Measurements from ENCODE around the gene POMP. TPM values are rescaled to one million over a fixed set of nuclear protein-coding genes. Genes with fewer than 3 reads are reported as not detected.

The POMP gene
- total RNA-seq, 2 experiments from 2014 or later, result 25.8 to 28.5 TPM

GRCh38 chr13:28659621-28659970 is 666 bp downstream of the POMP start:
- ATAC-seq (ENCODE audit: poor library complexity), result peak; percentile 53
- DNase-seq, result peak in 4 of 14 experiments; percentile 20 to 73 (median 70)
- peak overlapping the region; percentile 84 for H3K4me3 ChIP-seq (ENCODE audit: low read length)
- ChIA-PET CTCF (no interaction called here), POLR2A (interaction anchor here (0.6 to 3.3 kb wide), 8 partner anchors 12 to 1665 kb away, joined by 3 to 57 read pairs (median 5); partner anchors contain the start of genes LNX2 and SLC46A3)
- Mint-ChIP-seq H3K27ac (peak overlapping the region; percentile 99), H3K4me1 (ENCODE audit: low read depth) (peaks cover 72% of the 10 kb centered on the region), H3K4me3 (peak overlapping the region; percentile 98), H3K36me3 (ENCODE audit: low read depth) (peaks cover 61% of the 10 kb centered on the region), H3K9me3 (no peaks in the 10 kb centered on the region), H3K27me3 (no peaks in the 10 kb centered on the region)
- H3K27ac ChIP-seq (ENCODE audit: low read depth in 1 of 2, low read length in 2 of 2), result peak overlapping the region; percentile 92 to 95
- H3K27me3 ChIP-seq (ENCODE audit: control insufficient read depth in 1 of 2, insufficient read depth in 2 of 2, low read length in 2 of 2), result no peaks in the 10 kb centered on the region
- no peaks in the 10 kb centered on the region for H3K9me3 ChIP-seq (ENCODE audit: control insufficient read depth in 1 of 2, insufficient read depth in 1 of 2, low read length in 2 of 2)
- intact Hi-C loops (cut with DNase I, micrococcal nuclease), result loop anchor here (2.0 to 5.0 kb wide), 5 partner anchors 59 to 1487 kb away; partner anchors contain the start of genes PAN3 (in 2 of the 2), SLC46A3 (in 1 of the 2) and USP12 (in 1 of the 2)
- peaks cover 27% of the 10 kb centered on the region for H3K4me1 ChIP-seq (ENCODE audit: insufficient read depth, low read length)
- H3K36me3 ChIP-seq (ENCODE audit: insufficient read depth, low read length), result peaks cover 26% of the 10 kb centered on the region
- TF ChIP-seq, protein P1, sequence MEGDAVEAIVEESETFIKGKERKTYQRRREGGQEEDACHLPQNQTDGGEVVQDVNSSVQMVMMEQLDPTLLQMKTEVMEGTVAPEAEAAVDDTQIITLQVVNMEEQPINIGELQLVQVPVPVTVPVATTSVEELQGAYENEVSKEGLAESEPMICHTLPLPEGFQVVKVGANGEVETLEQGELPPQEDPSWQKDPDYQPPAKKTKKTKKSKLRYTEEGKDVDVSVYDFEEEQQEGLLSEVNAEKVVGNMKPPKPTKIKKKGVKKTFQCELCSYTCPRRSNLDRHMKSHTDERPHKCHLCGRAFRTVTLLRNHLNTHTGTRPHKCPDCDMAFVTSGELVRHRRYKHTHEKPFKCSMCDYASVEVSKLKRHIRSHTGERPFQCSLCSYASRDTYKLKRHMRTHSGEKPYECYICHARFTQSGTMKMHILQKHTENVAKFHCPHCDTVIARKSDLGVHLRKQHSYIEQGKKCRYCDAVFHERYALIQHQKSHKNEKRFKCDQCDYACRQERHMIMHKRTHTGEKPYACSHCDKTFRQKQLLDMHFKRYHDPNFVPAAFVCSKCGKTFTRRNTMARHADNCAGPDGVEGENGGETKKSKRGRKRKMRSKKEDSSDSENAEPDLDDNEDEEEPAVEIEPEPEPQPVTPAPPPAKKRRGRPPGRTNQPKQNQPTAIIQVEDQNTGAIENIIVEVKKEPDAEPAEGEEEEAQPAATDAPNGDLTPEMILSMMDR (IDR thresholded peaks at IDR 0.05), result no peak

GRCh38 chr13:28666897-28667488 is 8.1 kb downstream of the POMP start:
- peaks cover 96% of the 10 kb centered on the region for H3K36me3 Mint-ChIP-seq (ENCODE audit: low read depth)
- Histone ChIP-seq H3K9me3 (ENCODE audit: control insufficient read depth in 1 of 2, insufficient read depth in 1 of 2, low read length in 2 of 2) (no peaks in the 10 kb centered on the region), H3K36me3 (ENCODE audit: insufficient read depth, low read length) (peaks cover 97% of the 10 kb centered on the region), H3K27ac (ENCODE audit: low read depth in 1 of 2, low read length in 2 of 2) (no peak overlapping the region), H3K4me1 (ENCODE audit: insufficient read depth, low read length) (no peaks in the 10 kb centered on the region), H3K4me3 (ENCODE audit: low read length) (no peak overlapping the region), H3K27me3 (ENCODE audit: control insufficient read depth in 1 of 2, insufficient read depth in 2 of 2, low read length in 2 of 2) (no peaks in the 10 kb centered on the region)
- no peaks in the 10 kb centered on the region for H3K9me3 Mint-ChIP-seq
- TF ChIP-seq, protein P1 (IDR thresholded peaks at IDR 0.05), result no peak
- H3K4me1 Mint-ChIP-seq (ENCODE audit: low read depth), result peaks cover 54% of the 10 kb centered on the region
- DNase-seq (no peak), ATAC-seq (ENCODE audit: poor library complexity) (no peak)
- no peaks in the 10 kb centered on the region for H3K27me3 Mint-ChIP-seq
- H3K27ac Mint-ChIP-seq, result no peak overlapping the region
- H3K4me3 Mint-ChIP-seq, result no peak overlapping the region
- POLR2A ChIA-PET, result no interaction called here
- intact Hi-C loops (cut with DNase I, micrococcal nuclease), result loop anchor here in 1 of 2 experiments (10.0 kb wide), 1 partner anchor 1412 kb away; the partner anchor contains the start of gene RPL21
- CTCF ChIA-PET, result no interaction called here

GRCh38 chr13:28671126-28671792 is 12.3 kb downstream of the POMP start:
- TF ChIP-seq, protein P1 (IDR thresholded peaks at IDR 0.05), result no peak
- DNase-seq (no peak), ATAC-seq (ENCODE audit: poor library complexity) (no peak)
- Histone ChIP-seq H3K9me3 (ENCODE audit: control insufficient read depth in 1 of 2, insufficient read depth in 1 of 2, low read length in 2 of 2) (no peaks in the 10 kb centered on the region), H3K4me3 (ENCODE audit: low read length) (no peak overlapping the region), H3K27me3 (ENCODE audit: control insufficient read depth in 1 of 2, insufficient read depth in 2 of 2, low read length in 2 of 2) (no peaks in the 10 kb centered on the region), H3K4me1 (ENCODE audit: insufficient read depth, low read length) (no peaks in the 10 kb centered on the region), H3K36me3 (ENCODE audit: insufficient read depth, low read length) (peaks cover 92% of the 10 kb centered on the region), H3K27ac (ENCODE audit: low read depth in 1 of 2, low read length in 2 of 2) (no peak overlapping the region)
- Mint-ChIP-seq H3K27me3 (no peaks in the 10 kb centered on the region), H3K27ac (no peak overlapping the region), H3K4me3 (no peak overlapping the region), H3K4me1 (ENCODE audit: low read depth) (peaks cover 28% of the 10 kb centered on the region), H3K36me3 (ENCODE audit: low read depth) (peaks cover 98% of the 10 kb centered on the region), H3K9me3 (no peaks in the 10 kb centered on the region)
- intact Hi-C loops (cut with DNase I, micrococcal nuclease), result no loop called here
- ChIA-PET CTCF (no interaction called here), POLR2A (interaction anchor here (3.3 kb wide), 1 partner anchor 12 kb away, joined by 15 read pairs; the partner anchor contains the start of gene POMP)

Measured in CD4-positive, alpha-beta T cell (primary cell).